Measurements from ENCODE around the gene SLC7A4.
"Not testable (repeated sequence)": the region's sequence is repeated elsewhere in the genome, so short reads cannot be mapped to it uniquely, and the experiment has no call there.

Gene SLC7A4

DNA sequence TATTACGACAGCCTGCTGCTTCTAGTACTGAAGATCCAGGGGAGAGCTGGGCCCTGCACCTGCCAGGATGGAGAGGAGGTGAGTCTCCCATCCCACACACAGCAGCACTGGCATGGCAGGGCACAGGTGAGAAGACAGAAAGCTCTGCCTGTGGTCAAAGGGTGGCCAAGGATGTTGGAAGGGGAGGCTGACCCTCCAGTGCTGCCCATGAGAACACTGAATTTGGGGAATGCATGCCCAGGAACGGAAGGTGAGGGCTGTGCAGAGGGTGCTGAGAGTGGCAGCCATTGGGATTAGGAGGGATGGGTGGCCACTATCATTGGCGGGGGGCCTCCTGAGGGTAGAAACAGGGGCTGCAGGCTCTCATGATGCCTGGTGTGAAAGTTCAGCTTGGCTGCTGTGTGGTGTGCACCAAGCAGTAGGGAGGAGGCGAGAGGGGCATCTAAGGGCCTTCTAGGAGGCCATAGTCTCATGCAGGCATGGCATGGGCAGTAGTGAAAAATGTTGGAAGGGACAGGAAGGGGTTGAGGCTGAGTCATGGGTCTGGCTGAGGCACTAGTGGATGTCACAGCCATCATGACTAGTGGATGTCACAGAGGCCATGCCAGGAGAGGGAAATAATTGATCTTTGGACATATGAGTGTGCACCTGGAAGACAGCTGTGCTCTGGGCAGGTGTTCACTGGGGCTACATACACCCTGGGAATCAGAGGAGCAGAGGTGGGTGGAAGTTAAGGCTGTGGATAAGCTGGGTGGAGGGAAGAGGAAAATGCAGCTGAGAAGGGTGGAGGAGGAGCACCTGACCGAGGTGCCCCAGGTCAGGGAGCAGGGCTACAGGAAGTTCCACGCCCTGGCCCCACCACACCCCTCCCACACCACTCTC is 10.9 kb upstream of the SLC7A4 start:
- DNase-seq, result no peak

GRCh38 chr22:21041937-21042336 is 9.6 kb upstream of the SLC7A4 start:
- no peak for DNase-seq

GRCh38 chr22:21039158-21039557 is 6.8 kb upstream of the SLC7A4 start:
- not testable (repeated sequence) for DNase-seq

GRCh38 chr22:21038405-21038804 is 6.0 kb upstream of the SLC7A4 start:
- DNase-seq, result no peak

DNA sequence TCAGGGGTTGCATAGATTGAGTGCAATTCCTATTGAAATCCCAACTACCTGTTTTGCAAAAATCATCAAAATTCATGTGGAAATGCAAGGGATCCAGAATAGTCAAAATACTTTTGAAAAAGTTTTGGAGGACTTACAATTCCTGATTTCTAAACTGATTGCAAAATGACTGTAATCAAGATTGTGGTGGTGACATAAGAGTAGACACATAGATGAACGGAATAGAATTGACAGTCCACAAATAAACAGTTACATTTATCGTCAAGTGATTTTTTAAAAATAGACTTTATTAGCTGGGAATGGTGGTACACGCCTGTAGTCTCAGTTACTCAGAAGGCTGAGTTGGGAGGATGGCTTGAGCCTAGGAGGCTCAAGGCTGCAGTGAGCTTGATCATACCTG is 2.6 kb upstream of the SLC7A4 start:
- no peak for DNase-seq

GRCh38 chr22:21033895-21034294 is 1.5 kb upstream of the SLC7A4 start:
- DNase-seq, result no peak

DNA sequence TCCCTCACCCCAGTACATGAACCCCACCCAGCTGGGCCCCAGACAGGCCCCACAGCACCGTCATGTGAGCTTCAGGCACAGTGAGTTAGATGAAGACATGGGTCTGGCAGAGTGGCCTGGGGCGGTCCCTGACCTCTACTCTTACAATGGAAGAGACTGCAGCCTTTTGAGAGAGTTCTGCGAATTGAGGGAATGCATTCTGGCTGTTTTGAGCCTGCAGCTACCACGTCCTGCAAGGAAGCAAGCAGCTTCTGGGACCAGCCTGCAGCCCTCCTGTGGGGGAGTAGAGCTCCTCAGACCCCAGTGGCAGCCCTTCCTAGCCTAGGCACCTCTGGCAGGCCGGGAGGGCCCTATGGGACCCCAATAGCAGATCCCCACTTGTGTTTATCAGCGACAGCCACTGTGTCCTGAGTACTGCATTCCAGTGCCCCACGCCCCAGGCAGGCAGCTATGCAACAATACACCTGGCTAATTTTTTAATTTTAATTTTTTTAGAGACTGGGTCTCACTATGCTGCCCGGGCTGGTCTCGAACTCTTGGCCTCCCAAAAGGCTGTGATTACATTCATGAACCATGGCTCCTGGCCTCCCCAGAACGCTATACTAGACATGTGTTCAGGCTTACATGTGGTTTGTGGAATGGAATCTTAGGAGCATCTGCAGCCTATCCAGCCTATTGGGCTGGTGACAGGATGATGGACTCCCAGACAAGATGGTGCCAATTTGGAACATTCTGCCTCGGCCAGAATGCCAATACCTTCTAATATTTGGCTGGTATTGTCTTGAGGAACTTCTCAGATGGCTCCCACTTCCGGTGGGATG is 717 bp upstream of the SLC7A4 start:
- DNase-seq, result no peak

GRCh38 chr22:21031545-21032036 is 770 bp downstream of the SLC7A4 start:
- DNase-seq, result peak; percentile 10

DNA sequence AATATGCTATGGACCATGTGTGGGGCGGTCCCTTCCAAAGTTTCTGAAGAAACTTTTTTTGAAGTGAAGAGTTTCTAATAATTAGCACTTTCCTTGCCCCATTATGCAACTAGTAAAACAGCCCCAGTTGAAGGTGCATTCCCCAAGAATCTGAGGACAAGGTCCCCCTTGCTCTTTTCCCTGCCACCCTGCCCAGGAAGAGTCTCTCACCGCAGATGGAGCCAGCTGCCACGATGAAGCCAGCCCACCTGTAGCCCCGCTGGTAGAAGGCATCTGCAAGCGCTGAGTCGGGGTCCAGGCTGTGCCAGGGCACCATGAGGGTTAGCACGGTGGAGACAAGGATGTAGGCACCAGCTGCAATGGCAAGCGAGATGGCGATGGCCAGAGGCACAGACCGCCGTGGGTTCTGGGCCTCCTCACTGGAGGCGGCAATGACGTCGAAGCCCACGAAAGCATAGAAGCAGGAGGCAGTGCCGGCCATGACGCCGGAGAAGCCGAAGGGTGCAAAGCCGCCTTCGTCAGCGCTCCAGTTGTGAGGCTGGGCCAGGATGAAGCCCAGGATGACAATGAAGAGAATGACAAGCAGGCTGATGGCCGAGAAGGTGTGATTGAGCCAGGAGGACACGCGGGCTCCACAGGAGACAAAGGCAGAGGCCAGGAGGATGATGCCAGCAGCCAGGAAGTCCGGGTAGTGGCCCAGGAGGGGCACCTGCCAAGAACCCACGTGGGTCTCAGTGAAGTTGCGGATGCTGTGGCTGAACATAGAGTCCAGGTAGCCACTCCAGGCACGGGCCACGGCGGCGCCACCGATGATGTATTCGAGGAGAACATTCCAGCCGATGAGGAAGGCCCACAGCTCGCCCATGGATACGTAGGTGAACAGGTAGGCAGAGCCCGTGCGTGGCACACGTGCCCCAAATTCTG is 1.5 kb downstream of the SLC7A4 start:
- DNase-seq, result peak; percentile 24

GRCh38 chr22:21030032-21030431 is 2.3 kb downstream of the SLC7A4 start:
- no peak for DNase-seq

- no peak for DNase-seq
Observed at GRCh38 chr22:21029486-21030025, 2.8 kb downstream of the SLC7A4 start.

DNA sequence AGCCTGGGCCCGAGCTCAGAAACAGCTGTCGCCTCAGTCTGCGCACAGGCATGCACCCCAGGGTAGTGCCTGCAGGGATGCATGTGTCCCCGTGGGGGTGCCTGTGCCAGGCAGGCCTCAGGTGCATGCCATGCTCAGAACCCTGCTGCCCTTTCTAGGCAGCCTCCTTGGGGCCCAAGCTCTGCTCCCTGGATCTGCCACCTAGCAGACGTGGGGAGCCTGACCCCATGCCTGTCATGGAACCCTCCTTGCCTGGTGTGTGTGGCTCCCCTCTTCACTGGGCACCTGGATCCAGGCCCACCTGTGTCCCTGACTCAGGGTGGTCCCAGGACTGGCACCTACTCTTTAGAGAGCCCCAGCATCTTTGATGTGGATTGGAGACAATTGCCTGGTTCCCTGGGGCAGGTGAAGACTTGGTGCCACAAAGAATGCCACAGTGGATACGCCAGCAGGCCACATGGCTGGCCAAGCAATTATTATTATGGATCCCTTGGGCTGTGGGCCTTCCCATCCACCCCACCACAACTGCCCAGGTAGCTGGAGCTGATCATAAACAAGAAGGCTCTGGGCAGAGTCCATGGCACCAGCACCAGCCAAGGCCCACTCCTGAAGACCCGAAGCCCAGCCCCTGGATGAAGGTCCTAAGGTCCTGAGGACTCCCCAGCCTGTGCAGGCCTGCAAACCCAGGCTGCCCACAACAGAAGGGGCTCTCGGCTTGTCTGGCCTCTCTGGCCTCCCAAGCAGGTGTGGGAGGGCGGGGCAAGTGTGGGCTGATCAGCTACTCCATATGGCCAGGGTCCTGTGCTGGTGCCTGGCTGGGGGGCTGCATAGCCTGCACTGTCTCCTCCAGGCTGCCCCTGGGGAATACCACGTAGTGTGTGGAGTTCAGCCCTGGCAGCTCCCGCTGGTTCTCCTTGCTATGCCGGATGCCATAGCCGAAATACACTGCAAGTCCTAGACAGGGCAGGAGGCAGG is 3.8 kb downstream of the SLC7A4 start:
- DNase-seq, result no peak

DNA sequence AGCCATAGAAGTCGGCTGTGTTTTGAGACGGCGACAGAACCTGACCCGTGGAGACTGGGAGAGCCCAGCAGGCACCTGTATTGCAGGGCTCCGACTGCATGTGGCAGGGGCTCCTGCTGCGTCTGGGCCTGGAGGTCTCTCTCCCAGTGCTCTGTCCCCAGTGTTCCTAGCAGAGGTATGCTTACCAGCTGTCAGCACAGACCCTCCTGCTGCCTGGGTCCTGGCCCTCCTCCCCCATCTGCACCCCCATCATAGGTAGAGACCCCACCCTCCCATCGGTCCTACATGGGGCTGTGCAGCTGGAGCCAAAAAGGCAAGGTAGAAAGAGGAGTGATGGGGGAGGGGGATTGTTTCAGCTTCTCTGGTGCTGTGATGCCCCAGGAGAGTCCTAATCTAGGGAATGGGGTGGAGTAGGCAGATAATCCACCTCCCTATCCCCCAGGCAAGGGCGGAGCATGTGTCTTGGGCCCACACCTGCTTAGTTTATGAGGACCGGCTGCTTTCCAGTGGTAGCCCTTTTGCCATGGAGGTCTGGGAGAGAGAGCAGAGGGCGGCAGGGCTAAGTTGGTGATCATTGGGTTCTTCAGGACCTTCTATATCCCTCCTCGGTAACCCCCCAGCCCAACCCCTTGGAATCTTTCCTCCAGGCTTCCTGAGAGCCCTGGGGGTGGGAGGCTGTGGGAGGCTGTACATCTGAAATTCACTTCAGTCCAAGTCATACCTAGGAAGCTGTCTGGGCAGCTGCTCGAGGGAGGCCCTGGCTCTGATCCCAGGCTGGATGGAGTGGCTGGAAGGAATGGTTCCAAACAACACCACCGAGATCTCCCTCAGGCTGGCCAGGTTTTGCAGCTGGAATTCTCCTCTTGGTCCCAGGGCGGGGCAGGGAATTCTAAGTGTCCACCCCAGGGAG is 5.3 kb downstream of the SLC7A4 start:
- peak; percentile 64 for DNase-seq

DNA sequence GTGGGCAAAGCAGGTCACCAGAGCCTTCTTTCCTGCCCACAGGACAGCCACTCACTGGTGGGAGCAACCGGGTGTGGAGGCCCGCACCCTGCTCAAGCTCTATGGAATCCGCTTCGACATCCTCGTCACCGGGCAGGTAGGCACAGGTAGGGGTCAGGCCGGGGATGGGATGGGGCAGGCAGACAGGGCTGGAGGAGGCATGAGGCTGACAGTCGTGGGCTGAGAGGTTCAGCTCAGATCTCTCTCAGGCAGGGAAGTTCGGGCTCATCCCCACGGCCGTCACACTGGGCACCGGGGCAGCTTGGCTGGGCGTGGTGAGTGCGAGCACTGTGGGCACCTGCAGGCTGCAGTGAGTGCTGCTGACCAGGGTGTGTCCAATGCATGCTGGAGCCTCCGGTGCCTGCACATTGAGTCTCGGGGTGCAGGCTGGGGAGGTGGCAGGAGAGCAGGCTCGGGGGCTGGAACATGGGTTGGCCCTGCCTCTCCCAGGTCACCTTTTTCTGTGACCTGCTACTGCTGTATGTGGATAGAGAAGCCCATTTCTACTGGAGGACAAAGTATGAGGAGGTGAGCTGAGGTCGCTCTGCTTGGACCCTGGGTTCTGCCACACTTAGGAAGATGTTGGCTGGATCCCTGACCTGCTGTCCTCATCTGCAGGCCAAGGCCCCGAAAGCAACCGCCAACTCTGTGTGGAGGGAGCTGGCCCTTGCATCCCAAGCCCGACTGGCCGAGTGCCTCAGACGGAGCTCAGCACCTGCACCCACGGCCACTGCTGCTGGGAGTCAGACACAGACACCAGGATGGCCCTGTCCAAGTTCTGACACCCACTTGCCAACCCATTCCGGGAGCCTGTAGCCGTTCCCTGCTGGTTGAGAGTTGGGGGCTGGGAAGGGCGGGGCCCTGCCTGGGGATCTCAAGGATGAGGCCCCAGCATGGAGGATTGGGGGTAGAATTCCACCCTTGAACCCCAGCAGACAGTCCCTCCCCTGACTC is 6.3 kb downstream of the SLC7A4 start:
- DNase-seq, result no peak

DNA sequence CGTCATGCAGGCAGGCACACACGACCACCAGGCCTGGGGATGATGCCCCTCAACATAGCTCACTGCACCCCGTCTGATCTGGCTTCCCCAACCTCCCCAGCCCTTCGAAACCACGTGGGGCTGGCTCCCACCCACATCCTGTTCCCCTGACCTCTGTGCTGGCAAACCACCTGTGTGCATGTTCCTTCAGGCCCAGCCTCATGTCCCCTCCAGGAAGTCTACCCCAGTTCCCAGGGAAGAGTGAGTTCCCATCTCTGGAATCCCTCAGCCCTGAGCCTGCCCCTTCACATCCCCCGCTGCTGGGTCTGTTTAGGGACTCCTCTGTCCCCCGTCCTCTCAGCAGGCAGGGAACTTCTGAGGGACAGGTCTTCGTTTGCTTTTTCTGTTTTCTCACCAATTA is 7.1 kb downstream of the SLC7A4 start:
- DNase-seq, result no peak

DNA sequence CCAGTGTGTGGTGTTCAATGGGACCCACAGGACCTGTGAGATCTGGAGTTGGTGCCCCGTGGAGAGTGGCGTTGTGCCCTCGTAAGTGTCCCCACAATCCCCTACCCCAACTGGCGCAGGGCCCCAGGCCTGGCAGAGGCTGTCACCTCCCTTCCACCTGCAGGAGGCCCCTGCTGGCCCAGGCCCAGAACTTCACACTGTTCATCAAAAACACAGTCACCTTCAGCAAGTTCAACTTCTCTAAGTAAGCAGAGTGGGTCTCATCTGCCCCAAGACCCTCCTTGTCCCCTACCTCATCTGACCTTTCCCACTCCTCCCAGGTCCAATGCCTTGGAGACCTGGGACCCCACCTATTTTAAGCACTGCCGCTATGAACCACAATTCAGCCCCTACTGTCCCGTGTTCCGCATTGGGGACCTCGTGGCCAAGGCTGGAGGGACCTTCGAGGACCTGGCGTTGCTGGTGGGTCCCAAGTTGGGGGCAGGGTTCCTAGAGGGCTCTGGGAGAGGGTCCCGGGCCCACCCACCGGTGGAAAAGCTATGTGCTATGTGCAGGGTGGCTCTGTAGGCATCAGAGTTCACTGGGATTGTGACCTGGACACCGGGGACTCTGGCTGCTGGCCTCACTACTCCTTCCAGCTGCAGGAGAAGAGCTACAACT is 9.3 kb downstream of the SLC7A4 start:
- DNase-seq, result no peak

- no peak for DNase-seq
Observed at GRCh38 chr22:21022507-21022906, 9.9 kb downstream of the SLC7A4 start.

- no peak for DNase-seq
Observed at GRCh38 chr22:21020802-21021429, 11.4 kb downstream of the SLC7A4 start.
